GM18951 (cell line): ENCODE data around the gene CREG2.

Experiments
- POLR2A ChIP-seq: IDR thresholded peaks from 4 replicates; pipeline ENCODE4 v1.6.1; 2011; ENCODE audit warnings: mild to moderate bottlenecking; ENCODE audit not compliant: insufficient read length, insufficient read depth; ENCODE audit errors: extremely low read depth
- in situ Hi-C: fragments of 300-500 bp; cut with MboI; formaldehyde crosslinking; loops from one replicate; pipeline ENCODE4 v1.12.0; 2022; ENCODE audit warnings: low sequenced_read_pairs, mixed read lengths, inconsistent platforms; ENCODE audit not compliant: unreplicated experiment

Gene CREG2, protein sequence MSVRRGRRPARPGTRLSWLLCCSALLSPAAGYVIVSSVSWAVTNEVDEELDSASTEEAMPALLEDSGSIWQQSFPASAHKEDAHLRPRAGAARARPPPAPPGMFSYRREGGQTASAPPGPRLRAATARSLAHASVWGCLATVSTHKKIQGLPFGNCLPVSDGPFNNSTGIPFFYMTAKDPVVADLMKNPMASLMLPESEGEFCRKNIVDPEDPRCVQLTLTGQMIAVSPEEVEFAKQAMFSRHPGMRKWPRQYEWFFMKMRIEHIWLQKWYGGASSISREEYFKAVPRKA

DNA sequence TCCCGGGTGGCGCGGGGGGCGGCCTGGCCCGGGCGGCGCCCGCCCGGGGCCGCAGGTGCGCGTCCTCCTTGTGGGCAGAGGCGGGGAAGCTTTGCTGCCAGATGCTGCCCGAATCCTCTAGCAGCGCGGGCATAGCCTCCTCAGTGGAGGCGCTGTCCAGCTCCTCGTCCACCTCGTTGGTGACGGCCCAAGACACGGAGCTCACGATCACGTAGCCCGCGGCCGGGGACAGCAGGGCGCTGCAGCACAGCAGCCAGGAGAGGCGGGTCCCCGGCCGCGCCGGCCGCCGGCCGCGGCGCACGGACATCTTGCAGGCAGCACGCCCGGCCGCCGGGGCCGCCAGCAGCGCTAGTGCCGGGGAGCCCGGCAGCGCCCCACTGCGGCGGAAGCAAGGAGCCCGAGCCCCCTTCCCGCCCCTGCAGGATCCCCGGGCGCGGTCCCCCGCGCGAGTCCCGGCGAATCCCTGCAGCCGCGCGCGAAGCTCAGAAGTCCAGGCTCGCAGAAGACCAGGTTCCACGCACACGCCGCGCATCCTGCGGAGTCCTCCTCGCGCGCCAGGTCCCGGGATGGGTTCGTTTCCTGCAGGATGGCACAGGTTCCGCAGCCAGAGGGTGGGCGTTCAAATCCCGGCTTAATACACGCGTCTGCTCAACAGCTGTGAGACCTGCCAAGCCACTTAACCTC, at the start of gene CREG2:
CREG2 (minus strand) TSS at position 353 of the 684 bp plus-strand sequence; CDS start at position 307, 46 bp downstream.
- TF ChIP-seq POLR2A, result no peak
- in situ Hi-C loops, result no loop called here

GRCh38 chr2:101435001-101435862, 47.9 kb upstream of the CREG2 start:
- in situ Hi-C loops, result no loop called here
- TF ChIP-seq POLR2A, result no peak

DNA sequence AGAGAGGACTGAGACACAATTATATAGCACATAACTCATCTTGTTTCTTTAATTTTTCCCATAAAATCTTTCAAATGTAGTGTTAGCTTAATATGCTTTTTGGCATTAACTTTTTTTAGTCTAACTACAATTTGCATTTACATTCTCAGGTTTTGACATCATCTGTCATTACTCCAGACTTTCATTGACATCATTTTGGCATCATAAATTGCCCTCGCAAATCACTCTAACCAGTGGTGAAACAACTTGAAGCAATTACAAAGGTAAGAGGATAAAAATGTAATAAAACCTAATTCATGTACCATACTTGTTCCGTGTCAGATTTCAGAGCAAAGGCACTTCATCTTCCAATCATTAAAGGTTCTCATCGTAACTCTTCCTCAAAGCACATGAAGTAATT, 46.2 kb upstream of the CREG2 start:
- in situ Hi-C loops, result no loop called here
- TF ChIP-seq POLR2A, result no peak

DNA sequence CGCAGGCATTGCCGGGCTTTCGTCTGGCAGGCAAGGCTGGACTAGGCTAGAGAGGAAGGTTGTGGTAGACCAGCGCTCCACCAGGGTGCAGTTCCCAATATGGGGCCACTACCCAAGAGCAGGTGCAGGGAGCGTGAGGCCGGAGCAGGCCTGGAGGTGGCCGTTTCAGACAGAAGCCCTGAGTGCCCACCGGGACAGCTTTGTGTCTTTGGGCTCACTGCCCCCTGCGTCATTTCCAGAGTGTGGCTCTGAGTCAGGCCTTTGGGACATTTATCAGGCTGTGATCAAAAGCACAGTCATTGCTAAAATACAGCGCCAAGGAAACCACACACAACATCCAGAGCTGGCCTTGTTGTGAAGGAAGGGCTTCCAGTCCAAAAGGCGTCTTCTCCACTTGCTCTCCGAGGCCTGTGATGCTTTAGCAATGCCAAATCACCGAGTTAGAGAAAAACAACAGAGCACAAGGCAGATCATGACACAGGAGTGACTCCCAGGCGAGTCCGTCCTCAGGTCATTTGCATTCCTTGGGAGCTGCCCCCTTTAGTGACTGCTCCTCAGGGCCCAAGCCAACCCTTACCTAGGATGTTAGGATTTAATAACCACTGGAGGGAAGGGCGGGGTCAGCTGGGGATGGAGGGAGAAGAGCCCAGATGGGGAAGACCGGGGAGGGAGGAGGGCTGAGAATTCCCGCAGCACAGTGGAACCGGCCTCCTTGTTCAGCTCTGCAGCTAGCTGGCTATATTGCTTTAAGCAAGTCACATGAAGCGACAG, 45.3 kb upstream of the CREG2 start:
- in situ Hi-C loops, result no loop called here
- no peak for TF ChIP-seq POLR2A

- TF ChIP-seq POLR2A, result no peak
- in situ Hi-C loops, result no loop called here
Observed at GRCh38 chr2:101431486-101431885, 44.2 kb upstream of the CREG2 start.

DNA sequence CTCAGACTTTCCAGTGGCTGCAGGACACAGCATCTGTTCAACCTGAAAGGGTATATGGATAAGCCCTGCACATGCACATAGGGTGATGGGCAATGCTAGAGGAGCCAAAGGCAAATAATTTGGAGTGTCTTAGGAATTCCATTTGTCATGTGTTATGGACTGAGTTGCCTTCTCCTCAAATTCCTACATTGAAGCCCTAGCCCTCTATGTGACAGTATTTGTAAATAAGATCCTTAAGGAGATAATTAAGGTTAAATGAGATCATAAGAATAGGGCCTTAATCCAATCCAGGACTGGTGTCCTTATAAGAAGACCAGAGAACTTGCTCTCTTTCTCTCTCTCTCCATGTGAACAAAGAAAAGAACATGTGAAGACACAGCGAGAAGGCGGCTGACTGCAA, 42.9 kb upstream of the CREG2 start:
- in situ Hi-C loops, result no loop called here
- TF ChIP-seq POLR2A, result no peak

- in situ Hi-C loops, result no loop called here
- TF ChIP-seq POLR2A, result no peak
Observed at GRCh38 chr2:101429453-101429852, 42.1 kb upstream of the CREG2 start.

DNA sequence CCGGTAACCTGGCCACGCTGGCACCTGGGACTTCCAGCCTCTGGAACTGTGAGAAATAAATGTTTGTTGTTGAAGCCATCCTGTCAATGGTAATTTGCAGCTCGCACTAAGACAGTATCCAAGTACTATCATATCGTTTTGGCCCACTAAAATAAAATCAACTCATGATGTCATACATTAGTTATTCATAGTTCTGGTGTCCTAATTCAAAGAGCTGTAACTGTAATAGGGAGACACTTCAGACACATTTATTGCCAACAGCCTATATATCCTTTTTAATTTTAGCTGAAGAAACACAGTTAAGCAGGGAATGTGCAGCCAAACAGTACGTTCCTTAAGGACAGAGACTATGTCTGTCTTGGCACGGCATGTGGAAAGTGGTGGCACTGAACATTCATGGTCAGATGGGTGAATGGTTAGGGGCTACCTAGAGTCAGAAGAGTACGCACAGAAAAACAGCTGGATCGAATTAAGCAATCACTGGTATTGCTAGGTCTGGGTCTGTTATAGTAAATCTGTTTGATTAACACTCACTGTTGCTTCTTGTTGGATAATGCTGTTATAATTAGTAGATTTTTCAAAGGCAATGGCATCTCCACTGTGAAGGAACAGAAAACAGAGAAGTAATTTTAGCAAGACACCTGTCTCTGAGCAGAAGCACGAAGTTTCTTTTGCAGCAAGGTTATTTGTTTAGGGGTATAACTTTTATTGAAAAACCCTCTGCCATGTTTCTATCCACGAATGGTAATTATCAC, 41.3 kb upstream of the CREG2 start:
- no peak for TF ChIP-seq POLR2A
- in situ Hi-C loops, result no loop called here

DNA sequence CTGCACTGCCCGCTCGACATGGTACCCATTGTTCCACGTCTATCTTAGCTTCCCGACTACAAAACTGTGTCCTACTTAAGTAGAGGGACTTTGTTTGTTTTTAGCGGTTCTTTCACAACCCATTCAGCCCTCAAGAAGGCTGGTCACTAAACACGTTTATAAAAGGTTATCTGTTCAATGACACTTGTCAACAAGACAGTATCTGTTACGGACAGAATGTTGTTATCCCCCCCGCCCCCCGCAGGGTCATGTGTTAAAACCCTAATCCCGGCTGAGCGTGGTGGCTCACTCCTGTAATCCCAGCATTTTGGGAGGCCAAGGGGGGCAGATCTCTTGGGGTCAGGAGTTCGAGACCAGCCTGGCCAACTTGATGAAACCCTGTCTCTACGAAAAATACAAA, 40.4 kb upstream of the CREG2 start:
- no peak for TF ChIP-seq POLR2A
- in situ Hi-C loops, result no loop called here

- no peak for TF ChIP-seq POLR2A
- in situ Hi-C loops, result no loop called here
Observed at GRCh38 chr2:101427240-101427639, 39.9 kb upstream of the CREG2 start.

DNA sequence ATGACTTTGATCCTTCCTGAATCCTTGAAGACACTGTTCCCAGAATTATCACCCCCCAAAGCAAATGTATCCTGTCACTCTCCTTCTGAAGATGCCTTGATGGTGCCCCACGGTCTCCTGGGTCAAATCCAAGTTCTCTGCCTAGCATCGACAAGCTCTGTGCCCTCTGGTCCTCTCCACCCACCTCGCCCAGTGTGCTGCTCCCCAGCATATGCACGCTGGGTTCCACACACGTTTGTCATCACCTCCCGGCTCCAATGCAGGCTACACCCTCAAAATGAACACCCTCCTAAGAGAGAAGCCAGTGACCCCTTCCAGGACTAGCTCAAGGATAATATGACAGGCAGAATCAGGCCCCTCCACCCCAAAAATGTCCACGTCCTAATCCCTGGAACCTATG, 39.5 kb upstream of the CREG2 start:
- in situ Hi-C loops, result no loop called here

GRCh38 chr2:101420623-101421022, 33.3 kb upstream of the CREG2 start:
- in situ Hi-C loops, result loop anchor here (25.0 kb wide), 1 partner anchor 417 kb away; no protein-coding TSS in a partner anchor
- no peak for TF ChIP-seq POLR2A

More for the DNA sequence above, 39.5 kb upstream of the CREG2 start:
- TF ChIP-seq POLR2A, result no peak
